ENCODE results near the gene GPR89B. TPM values are rescaled to one million over a fixed set of nuclear protein-coding genes. Genes with fewer than 3 reads are reported as not detected.
"Not testable (repeated sequence)": the region's sequence is repeated elsewhere in the genome, so short reads cannot be mapped to it uniquely, and the experiment has no call there.

GPR89B gene
- total RNA-seq, 2 donors from 2014 or later, result 15.1 to 18.3 TPM

DNA sequence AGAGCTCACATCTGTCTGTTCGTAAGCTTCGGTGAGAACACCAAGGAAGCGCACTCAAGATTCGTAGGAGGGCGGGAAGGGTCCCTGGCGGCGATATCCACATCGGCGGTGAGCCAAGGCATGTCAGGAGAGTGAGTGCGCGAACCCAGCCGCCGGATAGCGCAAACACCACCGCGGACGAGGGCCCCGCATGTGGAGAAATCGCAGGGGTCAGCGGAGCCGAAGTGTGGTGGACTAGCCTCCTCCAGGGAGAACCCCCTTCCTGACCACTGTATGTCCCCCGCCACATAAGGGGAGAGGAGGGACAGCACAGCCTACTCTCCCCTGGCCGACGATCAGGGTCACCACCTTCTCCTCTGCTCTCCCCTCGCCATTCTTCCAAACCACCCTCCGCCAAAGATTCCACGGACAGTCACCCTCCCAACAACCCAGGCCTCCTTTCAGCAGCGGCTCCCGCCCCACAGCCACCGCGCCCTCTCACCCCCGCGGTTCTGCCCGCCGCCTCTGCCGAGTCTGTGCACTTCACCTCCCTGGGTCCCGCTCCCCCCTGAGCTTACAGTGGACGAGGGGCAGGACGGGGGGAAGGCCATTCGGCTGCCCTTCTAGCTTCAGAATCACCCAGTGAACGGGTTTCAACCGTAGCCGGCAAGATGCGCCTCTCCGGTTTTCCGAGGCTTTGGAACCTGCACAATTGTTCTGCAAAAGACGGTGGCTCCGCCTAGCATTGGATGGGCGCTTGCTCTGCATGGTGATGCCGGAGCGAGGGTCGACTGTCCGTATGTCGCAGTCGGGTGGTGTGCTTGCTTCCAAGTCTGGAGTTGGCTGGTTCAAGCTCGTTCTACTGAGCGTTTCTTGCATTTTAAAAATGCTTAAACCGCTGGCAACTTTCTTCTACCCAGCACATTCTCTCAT lies 86.3 kb downstream of the GPR89B start:
- not testable (repeated sequence) for H3K27ac Mint-ChIP-seq; H3K36me3 Mint-ChIP-seq (ENCODE audit: insufficient read depth in 2 of 2); H3K9me3 Mint-ChIP-seq
- Mint-ChIP-seq H3K4me1 (ENCODE audit: low read depth) (peaks cover 16% of the 10 kb centered on the region), H3K27me3 (ENCODE audit: low read depth) (peaks cover 33% of the 10 kb centered on the region), H3K4me3 (peak overlapping the region; percentile 68 to 71)
- ATAC-seq (replicated peaks in 1 of 2) (peak; percentile 55 to 69), DNase-seq (peak; percentile 21)

DNA sequence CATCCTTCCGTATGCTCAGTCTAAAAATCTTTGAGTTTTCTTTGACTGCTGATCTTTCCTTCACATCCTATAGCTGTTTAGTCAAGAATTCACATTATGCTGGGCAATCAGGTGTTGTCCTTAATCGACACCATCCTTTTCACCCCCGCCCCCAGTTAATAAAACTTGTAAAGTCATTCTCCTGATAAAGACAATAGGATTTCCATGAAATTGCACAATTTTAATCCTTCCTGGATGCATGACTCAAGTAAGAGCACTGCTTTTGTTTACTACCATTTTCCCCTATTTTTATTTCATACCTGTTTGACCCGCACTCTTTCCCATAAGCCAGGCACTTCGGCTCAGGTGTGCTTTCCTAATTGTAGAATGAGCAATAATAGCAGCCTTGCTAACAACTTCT lies 96.7 kb downstream of the GPR89B start:
- H3K9me3 Mint-ChIP-seq; H3K27me3 Mint-ChIP-seq (ENCODE audit: low read depth); H3K36me3 Mint-ChIP-seq (ENCODE audit: insufficient read depth in 2 of 2); H3K27ac Mint-ChIP-seq; H3K4me3 Mint-ChIP-seq; H3K4me1 Mint-ChIP-seq (ENCODE audit: low read depth); ATAC-seq (replicated peaks in 1 of 2); DNase-seq: not testable (repeated sequence)

DNA sequence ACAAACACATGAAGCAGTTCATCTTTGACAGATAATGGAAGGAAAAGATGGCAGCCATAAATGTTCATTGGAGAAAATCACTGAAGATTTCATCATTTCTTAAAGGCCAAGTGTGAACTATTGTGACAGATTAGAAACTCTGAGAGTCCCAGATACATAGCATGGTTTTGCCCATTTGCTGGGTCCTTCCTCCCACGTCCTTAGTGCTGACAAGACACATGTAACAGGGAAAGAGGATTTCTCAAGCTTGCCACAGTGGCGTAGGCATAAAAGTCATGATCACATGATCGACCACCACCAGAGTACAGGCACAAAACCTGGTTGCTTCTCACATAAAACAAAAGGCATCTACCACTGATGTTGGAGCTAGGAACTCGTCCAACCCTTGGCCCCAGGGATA lies 98.8 kb downstream of the GPR89B start:
- H3K4me1 Mint-ChIP-seq (ENCODE audit: low read depth); H3K27ac Mint-ChIP-seq; DNase-seq; H3K36me3 Mint-ChIP-seq (ENCODE audit: insufficient read depth in 2 of 2); ATAC-seq (replicated peaks in 1 of 2); H3K9me3 Mint-ChIP-seq; H3K27me3 Mint-ChIP-seq (ENCODE audit: low read depth); H3K4me3 Mint-ChIP-seq: not testable (repeated sequence)

DNA sequence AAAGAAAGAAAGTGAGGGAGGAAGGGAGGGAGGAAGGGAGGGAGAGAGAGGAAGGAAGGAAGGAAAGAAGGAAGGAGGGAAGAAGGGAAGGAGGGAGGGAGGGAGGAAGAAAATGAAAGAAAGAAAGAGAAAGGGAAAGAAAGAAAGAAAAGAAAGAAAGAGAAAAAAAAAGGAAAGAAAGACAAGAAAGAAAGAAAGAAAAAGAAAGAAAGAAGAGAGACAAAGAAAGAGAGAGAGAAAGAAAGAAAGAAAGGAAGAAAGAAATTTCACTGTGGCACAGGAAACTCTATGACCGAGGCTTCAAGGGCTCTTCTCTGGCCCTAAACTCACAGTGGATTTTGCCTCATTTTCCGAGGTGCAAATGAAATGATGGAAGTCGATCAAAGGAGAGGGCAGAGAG lies 104.0 kb downstream of the GPR89B start:
- not testable (repeated sequence) for H3K27ac Mint-ChIP-seq; H3K4me1 Mint-ChIP-seq (ENCODE audit: low read depth); H3K27me3 Mint-ChIP-seq (ENCODE audit: low read depth); H3K9me3 Mint-ChIP-seq; DNase-seq; ATAC-seq (replicated peaks in 1 of 2); H3K36me3 Mint-ChIP-seq (ENCODE audit: insufficient read depth in 2 of 2)
- H3K4me3 Mint-ChIP-seq, result peak overlapping the region; percentile 78 to 86

DNA sequence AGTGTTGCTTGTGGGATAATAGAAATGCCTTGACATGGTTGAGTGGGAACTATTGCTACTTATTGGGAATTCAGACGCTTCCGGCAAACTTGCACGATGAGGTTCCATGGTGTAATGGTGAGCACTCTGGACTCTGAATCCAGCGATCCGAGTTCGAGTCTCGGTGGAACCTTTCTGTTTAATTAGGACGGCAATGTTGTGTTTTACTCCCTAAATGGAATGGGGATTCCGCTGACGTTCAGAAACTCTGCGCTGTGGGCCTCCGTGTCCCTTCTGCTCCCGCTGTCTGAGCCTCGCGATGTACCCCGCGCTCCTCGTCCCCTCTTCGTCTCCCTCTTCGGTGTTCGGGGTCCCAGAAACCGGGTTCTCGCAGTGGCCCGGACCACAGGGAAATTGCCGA lies 104.5 kb downstream of the GPR89B start:
- peak; percentile 44 to 52 for ATAC-seq (replicated peaks in 1 of 2)
- not testable (repeated sequence) for H3K27me3 Mint-ChIP-seq (ENCODE audit: low read depth); H3K27ac Mint-ChIP-seq; H3K36me3 Mint-ChIP-seq (ENCODE audit: insufficient read depth in 2 of 2); H3K9me3 Mint-ChIP-seq; DNase-seq; H3K4me1 Mint-ChIP-seq (ENCODE audit: low read depth)
- peak overlapping the region in 1 of 2 donors; percentile 86 for H3K4me3 Mint-ChIP-seq

DNA sequence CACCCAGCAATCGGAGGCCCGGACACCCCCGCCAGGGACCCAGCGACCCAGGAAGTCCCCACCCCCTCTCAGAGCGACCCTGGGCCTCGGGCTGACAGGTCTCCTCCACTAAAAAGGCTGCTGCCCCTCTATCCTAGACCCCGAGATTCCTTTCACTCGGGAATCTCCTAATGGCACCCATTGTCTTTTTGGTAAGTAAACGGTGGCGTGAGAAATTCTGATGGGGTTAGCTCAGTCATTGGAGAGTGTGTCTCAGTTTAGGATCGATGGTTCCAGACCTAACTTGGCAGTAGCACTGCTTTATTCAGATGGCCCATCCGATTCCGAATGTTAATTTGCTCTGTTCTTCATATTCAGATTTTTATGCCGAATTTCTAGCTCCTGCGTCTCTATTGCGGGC lies 104.9 kb downstream of the GPR89B start:
- not testable (repeated sequence) for DNase-seq; H3K27ac Mint-ChIP-seq; H3K36me3 Mint-ChIP-seq (ENCODE audit: insufficient read depth in 2 of 2); H3K27me3 Mint-ChIP-seq (ENCODE audit: low read depth); H3K9me3 Mint-ChIP-seq; ATAC-seq (replicated peaks in 1 of 2); H3K4me1 Mint-ChIP-seq (ENCODE audit: low read depth)
- peak overlapping the region; percentile 49 to 61 for H3K4me3 Mint-ChIP-seq

DNA sequence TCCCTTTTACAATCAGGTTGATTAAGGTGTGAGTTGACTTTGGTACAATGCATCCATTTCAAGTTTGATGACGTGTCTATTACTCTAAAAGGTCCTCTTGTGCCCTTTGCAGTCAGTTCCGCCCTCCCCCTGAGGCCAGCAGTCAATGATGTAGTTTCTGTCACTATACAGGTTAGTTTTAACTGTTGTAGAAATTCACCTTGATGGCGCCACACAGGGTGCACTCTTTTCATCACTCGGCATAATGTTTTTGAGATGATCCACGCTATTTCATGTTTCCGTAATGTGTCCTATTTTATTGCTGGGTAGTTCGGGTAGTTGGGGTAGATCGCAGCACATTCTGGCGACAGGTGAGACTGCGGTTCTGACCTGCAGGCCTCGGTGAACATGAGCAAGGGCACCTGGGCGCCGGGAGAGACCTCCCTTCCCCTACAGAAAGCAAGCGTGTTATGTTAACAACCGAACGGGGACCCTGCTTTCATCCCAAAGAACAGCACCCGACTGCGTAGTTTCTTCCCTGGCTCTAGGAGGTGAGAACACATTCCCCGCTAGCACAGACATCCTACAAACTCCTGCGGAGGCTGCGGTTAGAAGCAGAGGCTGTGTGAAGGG lies 109.7 kb downstream of the GPR89B start:
- H3K27me3 Mint-ChIP-seq (ENCODE audit: low read depth); H3K9me3 Mint-ChIP-seq; H3K4me1 Mint-ChIP-seq (ENCODE audit: low read depth); H3K36me3 Mint-ChIP-seq (ENCODE audit: insufficient read depth in 2 of 2): not testable (repeated sequence)
- Mint-ChIP-seq H3K4me3 (peak overlapping the region; percentile 72 to 81), H3K27ac (peak overlapping the region; percentile 93)
- peak; percentile 58 to 63 for ATAC-seq (replicated peaks in 1 of 2)
- DNase-seq, result peak; percentile 27 to 32

DNA sequence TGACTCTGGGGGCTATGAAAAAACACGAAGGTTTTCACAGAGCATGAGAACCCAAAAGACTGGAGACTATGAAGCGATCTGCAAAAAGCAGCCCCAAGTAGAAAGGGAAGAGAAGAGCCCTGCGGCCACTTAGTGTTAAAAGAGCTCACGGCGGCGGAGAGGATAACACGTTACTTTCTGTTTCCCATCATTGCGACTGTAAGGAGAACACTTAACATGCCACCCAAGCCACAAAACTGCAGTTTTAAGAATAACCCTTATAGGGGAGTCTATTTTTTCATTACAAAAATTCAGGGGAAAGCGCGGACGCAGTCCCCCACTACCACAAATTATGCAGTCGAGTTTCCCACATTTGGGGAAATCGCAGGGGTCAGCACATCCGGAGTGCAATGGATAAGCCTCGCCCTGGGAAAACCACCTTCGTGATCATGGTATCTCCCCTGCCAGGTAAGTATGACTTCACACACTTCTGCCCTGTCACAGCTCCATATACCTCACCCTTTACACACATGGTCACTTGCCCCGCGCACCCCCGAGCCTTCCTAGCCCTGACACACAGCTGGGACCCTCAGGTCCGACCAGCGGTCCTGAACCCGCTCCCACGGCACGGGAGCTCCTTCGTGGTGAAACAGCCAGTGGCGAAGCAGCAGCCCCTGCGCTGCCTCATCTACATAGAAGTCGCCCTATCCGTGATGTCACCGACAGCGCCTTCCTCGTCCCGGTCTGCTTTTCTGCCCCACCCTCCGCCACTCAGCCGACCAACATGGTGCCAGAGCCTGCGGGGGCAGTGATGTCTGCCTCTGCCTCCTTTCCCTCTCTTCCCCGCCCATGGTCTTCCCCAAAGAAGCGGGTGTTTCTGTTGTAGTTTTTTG lies 110.5 kb downstream of the GPR89B start:
- ATAC-seq (replicated peaks in 1 of 2), result peak; percentile 80 to 83
- H3K9me3 Mint-ChIP-seq; H3K36me3 Mint-ChIP-seq (ENCODE audit: insufficient read depth in 2 of 2); H3K27me3 Mint-ChIP-seq (ENCODE audit: low read depth); H3K4me1 Mint-ChIP-seq (ENCODE audit: low read depth): not testable (repeated sequence)
- Mint-ChIP-seq H3K4me3 (peak overlapping the region; percentile 72 to 81), H3K27ac (peak overlapping the region; percentile 93)
- DNase-seq, result peak; percentile 79 to 83

Other genes with a start within 250 kb of the GPR89B start
- not detected for gene GJA5, start 167.8 kb upstream of the GPR89B start, total RNA-seq
- not detected for gene GJA8, start 25.6 kb upstream of the GPR89B start, total RNA-seq
- gene NBPF11, start 223.9 kb downstream of the GPR89B start, total RNA-seq, result 10 to 100 TPM; 15.2 to 16.1 TPM

Measured in activated T-cell treated with anti-CD3 and anti-CD28 coated beads, Interleukin-2, amount 50 U/mL, for 72 hours (primary cell).